ENCODE measurements around the gene NUP62.

- TF ChIP-seq CTCF (IDR thresholded peaks at IDR 0.05 in 2 of 3, conservative IDR thresholded peaks at IDR 0.05 in 1 of 3; ENCODE audit: borderline replicate concordance in 1 of 3, insufficient read depth in 1 of 3, low read depth in 2 of 3, low read length in 2 of 3), result no peak
- TF ChIP-seq EZH2phosphoT487 (IDR thresholded peaks at IDR 0.05; ENCODE audit: borderline replicate concordance), result no peak
- TF ChIP-seq SIN3A (IDR thresholded peaks at IDR 0.05; ENCODE audit: low read depth), result no peak
- no peak for TF ChIP-seq EZH2 (IDR thresholded peaks at IDR 0.05)
- no peak for TF ChIP-seq ZFX (IDR thresholded peaks at IDR 0.05)
- TF ChIP-seq ZNF274 (IDR thresholded peaks at IDR 0.05; ENCODE audit: low read depth, low read length), result no peak
- no peak for TF ChIP-seq POLR2AphosphoS5 (IDR thresholded peaks at IDR 0.05; ENCODE audit: low read depth, low read length)
- TF ChIP-seq CEBPB (IDR thresholded peaks at IDR 0.05; ENCODE audit: low read depth), result no peak
- no peak for TF ChIP-seq JUND (IDR thresholded peaks at IDR 0.05)
- TF ChIP-seq RAD21 (IDR thresholded peaks at IDR 0.05; ENCODE audit: low read depth), result no peak
- TF ChIP-seq MAX (IDR thresholded peaks at IDR 0.05), result no peak
- no peak for TF ChIP-seq POLR2A (IDR thresholded peaks at IDR 0.05; ENCODE audit: borderline replicate concordance, extremely low read depth, insufficient read depth, insufficient read length)
- no peak for TF ChIP-seq EGR1 (IDR thresholded peaks at IDR 0.05; ENCODE audit: low read depth)
Measured at GRCh38 chr19:49888510-49888824, 40.8 kb downstream of the NUP62 start.
